ENCODE results near the gene ALG6.
"Not testable (repeated sequence)": the region's sequence is repeated elsewhere in the genome, so short reads cannot be mapped to it uniquely, and the experiment has no call there.

ALG6 gene

DNA sequence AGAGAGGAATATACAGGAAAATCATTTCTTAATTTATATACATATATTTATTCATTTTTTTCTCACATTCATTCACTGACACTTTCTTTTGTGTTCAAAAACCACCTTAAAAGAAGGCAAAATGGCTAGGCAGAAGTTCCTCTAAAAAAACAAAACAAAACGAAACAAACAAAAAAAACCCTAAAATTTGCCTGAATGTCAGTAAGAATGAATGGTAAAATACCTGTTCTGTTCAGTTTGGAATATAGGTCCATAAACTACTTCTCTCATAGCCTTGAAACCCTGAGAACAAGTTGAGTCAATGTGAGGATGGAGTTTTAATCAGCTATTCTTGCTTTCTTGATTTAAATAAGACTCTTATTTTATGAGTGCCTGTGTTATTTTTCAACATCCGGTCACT is 14.7 kb upstream of the ALG6 start:
- CTCF ChIA-PET = interaction anchor here (1.0 kb wide), 1 partner anchor 25 kb away, joined by 4 read pairs; no protein-coding TSS in a partner anchor
- DNase-seq (ENCODE audit: extremely low spot score) = no peak
- POLR2A ChIA-PET = no interaction called here
- TF ChIP-seq, protein P1, sequence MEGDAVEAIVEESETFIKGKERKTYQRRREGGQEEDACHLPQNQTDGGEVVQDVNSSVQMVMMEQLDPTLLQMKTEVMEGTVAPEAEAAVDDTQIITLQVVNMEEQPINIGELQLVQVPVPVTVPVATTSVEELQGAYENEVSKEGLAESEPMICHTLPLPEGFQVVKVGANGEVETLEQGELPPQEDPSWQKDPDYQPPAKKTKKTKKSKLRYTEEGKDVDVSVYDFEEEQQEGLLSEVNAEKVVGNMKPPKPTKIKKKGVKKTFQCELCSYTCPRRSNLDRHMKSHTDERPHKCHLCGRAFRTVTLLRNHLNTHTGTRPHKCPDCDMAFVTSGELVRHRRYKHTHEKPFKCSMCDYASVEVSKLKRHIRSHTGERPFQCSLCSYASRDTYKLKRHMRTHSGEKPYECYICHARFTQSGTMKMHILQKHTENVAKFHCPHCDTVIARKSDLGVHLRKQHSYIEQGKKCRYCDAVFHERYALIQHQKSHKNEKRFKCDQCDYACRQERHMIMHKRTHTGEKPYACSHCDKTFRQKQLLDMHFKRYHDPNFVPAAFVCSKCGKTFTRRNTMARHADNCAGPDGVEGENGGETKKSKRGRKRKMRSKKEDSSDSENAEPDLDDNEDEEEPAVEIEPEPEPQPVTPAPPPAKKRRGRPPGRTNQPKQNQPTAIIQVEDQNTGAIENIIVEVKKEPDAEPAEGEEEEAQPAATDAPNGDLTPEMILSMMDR (IDR thresholded peaks at IDR 0.05; ENCODE audit: control extremely low read depth, extremely low read depth, low read depth, missing control alignments) = no peak

DNA sequence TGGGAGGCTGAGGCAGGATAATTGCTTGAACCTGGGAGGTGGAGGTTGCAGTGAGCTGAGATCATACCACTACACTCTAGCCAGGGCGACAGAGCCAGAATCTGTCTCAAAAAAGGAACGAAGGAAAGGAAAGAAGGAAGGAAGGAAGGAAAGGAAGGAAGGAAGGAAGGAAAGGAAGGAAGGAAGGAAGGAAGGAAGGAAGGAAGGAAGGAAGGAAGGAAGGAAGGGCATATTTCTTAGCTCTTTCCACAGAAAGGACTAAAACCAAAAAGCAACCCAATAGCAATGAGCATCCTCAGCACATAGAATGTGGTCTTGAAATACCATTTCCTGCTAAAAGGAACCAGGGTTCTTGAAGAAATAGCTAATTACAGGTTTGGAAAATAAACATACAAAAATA is 11.2 kb upstream of the ALG6 start:
- POLR2A ChIA-PET = not testable (repeated sequence)

DNA sequence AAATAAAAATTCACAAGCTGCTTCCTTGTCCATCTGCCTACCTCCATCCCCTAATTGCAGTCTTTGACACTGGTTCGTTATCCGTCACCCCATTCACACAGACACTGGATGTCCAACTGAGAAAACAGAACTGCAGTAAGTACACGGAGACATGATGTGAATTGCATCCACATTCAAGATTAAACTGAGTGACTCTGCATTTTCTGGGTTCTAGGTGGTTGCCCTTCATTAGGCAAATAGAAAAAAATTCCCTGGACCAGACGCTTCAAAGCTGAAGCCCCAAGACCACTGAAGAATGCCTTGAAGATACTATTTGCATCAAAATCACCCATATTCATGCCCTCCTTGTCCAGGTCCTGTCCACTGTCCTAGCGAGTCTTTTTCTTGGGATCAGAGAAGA is 7.9 kb upstream of the ALG6 start:
- ChIA-PET POLR2A (no interaction called here), CTCF (interaction anchor here (0.8 to 4.5 kb wide), 4 partner anchors 10 to 33 kb away, joined by 3 to 18 read pairs (median 4); no protein-coding TSS in a partner anchor)
- DNase-seq (ENCODE audit: extremely low spot score) = no peak
- TF ChIP-seq, protein P1 (IDR thresholded peaks at IDR 0.05; ENCODE audit: control extremely low read depth, extremely low read depth, low read depth, missing control alignments) = no peak

More for the DNA sequence above, 11.2 kb upstream of the ALG6 start:
- CTCF ChIA-PET; DNase-seq (ENCODE audit: extremely low spot score): not testable (repeated sequence)

DNA sequence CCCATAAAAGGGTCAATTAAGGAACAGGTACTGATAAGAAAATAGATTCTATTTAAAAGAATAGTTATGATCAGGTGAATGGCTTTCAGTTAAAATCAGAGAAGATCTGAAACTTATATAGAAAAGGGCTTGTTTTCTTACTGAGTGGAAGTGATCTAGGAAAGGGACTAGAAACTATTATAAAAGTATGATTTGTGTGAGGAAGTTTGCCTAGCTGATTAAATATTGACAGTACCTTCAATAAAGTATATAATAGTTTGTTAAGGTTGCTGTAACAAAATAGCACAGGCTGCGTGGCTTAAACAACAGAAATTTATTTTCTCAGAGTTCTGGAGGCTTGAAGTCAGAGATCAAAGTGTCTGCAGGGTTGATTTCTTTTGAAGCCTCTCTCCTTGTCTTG is 5.4 kb upstream of the ALG6 start:
- DNase-seq (ENCODE audit: extremely low spot score) = no peak
- POLR2A ChIA-PET = no interaction called here
- CTCF ChIA-PET = interaction anchor here (1.1 to 4.5 kb wide), 2 partner anchors 12 to 34 kb away, joined by 3 to 18 read pairs; no protein-coding TSS in a partner anchor
- TF ChIP-seq, protein P1 (IDR thresholded peaks at IDR 0.05; ENCODE audit: control extremely low read depth, extremely low read depth, low read depth, missing control alignments) = no peak

DNA sequence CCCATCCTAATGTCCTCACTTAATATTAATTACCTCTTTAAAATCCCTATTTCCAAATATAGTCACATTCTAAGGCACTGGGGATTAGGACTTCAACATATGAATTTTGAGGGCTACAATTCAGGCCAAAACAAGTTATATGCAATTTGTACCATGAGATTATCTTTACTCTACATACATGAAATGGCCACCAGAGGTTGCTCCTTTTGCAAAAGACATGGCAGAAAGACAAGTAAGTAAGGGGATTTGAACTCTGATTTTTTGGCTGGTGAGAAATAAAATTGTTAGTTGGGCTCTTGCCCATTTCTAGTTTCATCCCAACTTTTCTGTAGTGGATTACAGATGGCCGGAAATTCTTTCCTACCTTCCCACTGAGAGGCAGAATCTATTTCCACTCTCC is 4.8 kb upstream of the ALG6 start:
- TF ChIP-seq, protein P1 (IDR thresholded peaks at IDR 0.05; ENCODE audit: control extremely low read depth, extremely low read depth, low read depth, missing control alignments) = no peak
- no peak for DNase-seq (ENCODE audit: extremely low spot score)
- CTCF ChIA-PET = interaction anchor here (1.0 to 4.5 kb wide), 2 partner anchors 13 to 35 kb away, joined by 3 to 18 read pairs; no protein-coding TSS in a partner anchor
- POLR2A ChIA-PET = no interaction called here

DNA sequence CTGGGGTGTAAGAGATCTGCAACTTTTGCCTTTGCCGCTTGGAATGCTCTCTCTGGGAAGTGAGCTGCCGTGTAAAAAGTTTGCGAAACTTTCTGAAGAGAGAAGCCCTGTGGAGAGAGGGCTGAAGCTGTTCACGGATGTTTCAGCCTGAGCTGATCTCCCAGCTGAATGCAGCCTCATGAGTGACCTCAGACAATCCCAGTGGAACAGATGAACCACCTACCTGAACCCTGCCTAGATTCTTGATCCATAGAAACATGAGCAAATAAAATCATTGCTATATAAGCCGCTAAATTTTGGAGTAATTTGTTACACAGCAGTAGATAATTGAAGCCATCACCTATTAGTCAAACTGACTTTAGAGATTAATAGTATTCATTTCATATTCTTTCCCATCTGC is 4.4 kb upstream of the ALG6 start:
- POLR2A ChIA-PET = no interaction called here
- TF ChIP-seq, protein P1 (IDR thresholded peaks at IDR 0.05; ENCODE audit: control extremely low read depth, extremely low read depth, low read depth, missing control alignments) = no peak
- CTCF ChIA-PET = interaction anchor here (1.0 kb wide), 1 partner anchor 35 kb away, joined by 3 read pairs; no protein-coding TSS in a partner anchor
- no peak for DNase-seq (ENCODE audit: extremely low spot score)

DNA sequence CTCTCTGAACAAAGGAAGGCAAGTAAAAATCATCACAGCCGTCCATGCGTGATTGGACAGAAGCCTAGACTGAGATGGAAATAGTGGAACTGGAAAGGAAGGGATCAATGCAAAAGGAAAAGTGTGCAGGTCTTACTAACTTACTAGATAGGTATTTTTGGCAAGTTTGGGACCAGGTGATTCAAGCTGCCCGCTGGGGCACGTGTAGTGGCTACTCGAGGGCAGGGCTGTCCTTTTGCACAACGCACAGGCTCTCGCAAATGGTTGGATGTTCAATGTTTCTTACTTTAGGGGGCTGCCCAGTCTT is 566 bp upstream of the ALG6 start:
- DNase-seq (ENCODE audit: extremely low spot score) = no peak
- ChIA-PET CTCF (interaction anchor here (1.9 kb wide), 1 partner anchor 44 kb away, joined by 4 read pairs; no protein-coding TSS in a partner anchor), POLR2A (no interaction called here)
- TF ChIP-seq, protein P1 (IDR thresholded peaks at IDR 0.05; ENCODE audit: control extremely low read depth, extremely low read depth, low read depth, missing control alignments) = no peak
